Inflammatory macrophage treated with lipopolysaccharide for 1 hour (primary cell): ENCODE measurements around the gene XXYLT1.
A peak's percentile ranks its signal among the peaks of the same experiment; 100 is the strongest.
"Not testable (repeated sequence)": the region's sequence is repeated elsewhere in the genome, so short reads cannot be mapped to it uniquely, and the experiment has no call there.

Source experiments
- DNase-seq, 2 donors: peaks; one replicate each; pipeline ENCODE4 v3.0.0-alpha.2; 2020 to 2022

Gene XXYLT1

GRCh38 chr3:195224156-195224979, 46.6 kb downstream of the XXYLT1 start:
- no peak for DNase-seq

- no peak for DNase-seq
Measured at GRCh38 chr3:195221876-195222617, 48.9 kb downstream of the XXYLT1 start.

GRCh38 chr3:195221015-195221853, 49.7 kb downstream of the XXYLT1 start:
- peak; percentile 41 to 43 for DNase-seq

- no peak for DNase-seq
Measured at GRCh38 chr3:195219351-195220230, 51.4 kb downstream of the XXYLT1 start.

- not testable (repeated sequence) for DNase-seq
Measured at GRCh38 chr3:195218331-195218730, 52.6 kb downstream of the XXYLT1 start.

GRCh38 chr3:195215576-195215975, 55.4 kb downstream of the XXYLT1 start:
- DNase-seq = not testable (repeated sequence)

- no peak for DNase-seq
Measured at GRCh38 chr3:195214381-195214780, 56.6 kb downstream of the XXYLT1 start.

DNA sequence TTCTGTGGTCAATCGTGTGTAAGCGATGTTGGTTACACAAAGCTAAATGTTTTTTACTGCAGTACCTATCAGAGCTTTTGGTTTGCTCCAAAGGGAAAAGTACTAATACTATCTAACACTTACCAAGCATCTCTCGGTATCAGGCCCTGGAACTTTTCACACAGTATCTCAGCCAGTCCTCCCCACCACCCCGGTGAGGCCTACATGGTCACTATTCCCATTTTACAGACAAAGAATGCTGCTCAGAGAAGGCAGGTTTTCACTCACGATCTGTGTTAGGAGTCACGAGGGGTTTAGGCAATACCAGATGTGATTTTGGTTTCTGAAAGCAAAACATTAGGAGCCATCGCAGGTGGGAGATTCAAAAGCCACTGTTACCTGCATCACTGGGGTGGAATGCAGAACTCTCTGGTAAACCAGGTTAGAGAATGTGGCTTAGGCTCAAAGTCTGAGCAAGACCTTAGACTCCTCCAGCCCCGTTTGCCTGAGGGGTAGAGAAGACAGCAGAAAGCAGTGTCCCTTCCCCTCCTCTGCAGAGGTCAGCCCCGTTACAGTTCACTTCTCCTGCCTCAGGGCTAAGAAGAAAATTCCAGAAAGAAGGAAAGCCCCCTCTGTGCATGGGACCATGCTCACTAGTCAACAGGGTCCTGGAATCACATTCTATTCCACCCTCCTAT, 57.2 kb downstream of the XXYLT1 start:
- DNase-seq = no peak

GRCh38 chr3:195212749-195213375, 58.1 kb downstream of the XXYLT1 start:
- no peak for DNase-seq

DNA sequence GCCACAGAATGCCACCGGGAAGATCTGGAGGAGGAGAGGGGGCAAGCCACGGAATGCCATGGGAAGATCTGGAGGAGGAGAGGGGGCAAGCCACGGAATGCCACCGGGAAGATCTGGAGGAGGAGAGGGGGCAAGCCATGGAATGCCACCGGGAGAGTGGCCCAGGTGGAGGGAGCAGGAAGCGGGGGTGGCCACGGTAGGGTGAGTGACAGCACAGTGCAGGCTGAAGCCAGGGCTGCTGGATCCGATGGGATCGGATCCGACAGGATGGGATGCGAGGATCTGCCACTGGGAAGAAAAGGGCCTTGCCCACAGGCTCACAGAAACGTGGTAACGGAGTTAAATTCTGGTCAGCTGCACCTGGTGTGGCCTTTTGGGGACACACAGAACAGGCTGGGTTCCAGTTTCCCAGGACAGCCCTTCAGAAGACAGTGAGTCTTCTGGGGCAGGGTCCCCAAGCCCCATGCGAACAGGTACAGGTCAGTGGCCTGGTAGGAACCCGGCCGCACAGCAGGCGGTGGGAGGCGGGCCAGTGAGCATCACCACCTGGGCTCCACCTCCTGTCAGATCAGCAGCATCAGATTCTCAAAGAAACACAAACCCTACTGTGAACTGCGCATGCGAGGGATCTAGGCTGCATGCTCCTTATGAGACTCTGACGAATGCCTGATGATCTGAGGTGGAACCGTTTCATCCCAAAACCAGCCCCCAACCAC, 58.8 kb downstream of the XXYLT1 start:
- DNase-seq = no peak

GRCh38 chr3:195210266-195210973, 60.5 kb downstream of the XXYLT1 start:
- DNase-seq = no peak

DNA sequence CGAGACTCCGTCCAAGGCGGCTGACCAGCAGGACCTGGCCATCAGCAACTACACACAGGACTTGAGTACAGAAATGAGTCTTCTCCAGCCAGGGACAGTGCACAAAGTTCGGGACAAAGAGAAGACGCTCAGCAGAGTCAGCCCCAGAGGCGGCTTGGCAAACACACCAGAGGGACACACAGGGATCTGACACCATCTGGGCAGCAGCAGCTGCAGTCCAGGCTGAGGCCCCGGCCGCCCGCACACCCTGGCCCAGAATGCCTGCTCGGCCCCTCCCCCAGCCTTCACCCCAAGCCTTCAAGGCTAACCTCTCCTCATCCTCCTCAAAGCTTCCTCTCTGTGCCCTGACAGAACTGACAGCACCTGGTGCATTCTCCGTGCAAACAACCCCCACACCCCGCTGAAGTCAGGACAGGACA, 61.1 kb downstream of the XXYLT1 start:
- no peak for DNase-seq

- DNase-seq = no peak
Measured at GRCh38 chr3:195209083-195209846, 61.7 kb downstream of the XXYLT1 start.

DNA sequence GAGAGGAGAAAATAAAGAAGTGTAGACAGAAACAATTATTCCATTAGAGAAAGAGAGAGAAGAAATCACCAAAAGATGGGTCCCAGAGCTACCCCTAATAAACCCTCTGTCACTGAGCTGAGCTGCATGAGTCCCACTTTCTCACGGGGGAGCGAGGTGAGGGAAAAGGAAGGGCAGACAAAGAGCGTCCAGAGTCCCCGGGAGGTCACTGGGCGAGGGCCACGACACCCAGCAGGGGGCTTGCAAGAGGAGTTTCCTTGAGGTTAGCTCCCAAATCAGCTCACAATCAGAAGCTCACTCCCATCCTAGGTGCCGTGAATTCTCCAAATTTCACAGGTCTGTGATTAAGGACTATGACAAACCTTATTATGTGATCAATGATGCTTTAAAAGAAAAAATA, 62.3 kb downstream of the XXYLT1 start:
- no peak for DNase-seq

- no peak for DNase-seq
Measured at GRCh38 chr3:195208183-195208582, 62.8 kb downstream of the XXYLT1 start.

DNA sequence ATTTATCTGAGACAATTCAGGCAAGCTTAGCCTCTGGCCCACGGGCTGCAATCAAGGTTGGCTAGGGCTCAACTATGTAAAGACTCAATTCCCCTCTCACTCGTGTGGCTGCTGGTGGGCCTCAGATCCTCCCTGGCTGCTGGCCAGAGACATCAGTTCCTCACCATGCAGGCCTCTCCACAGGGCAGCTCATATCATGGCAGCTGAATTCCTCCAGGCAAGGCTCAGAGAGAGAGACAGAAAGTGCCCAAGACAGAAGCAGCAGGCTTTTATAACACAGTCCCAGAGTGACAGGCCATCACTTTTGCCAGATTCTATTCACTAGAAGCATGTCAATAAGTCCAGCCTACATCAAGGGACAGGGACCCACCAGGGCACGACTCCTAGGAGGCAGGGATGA, 63.2 kb downstream of the XXYLT1 start:
- no peak for DNase-seq

DNA sequence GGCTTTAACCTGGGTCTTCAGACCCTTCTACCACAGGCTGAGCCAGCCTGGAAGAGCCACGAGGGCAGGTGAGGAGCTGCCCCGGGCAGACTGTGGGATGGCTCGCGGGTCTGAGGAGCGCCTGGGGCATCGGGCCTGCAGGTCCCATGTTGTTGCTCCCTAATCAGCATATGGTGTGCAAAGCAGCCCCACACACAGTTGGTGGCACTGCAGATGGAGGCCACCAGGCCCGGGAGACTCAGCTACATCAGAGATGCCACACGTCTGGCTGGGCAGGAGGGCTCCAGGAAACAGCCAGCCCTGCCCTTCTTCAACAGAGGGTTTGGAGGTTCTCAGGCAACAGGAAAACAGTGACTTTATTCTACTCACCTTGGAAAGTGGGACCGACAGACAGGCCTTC, 63.9 kb downstream of the XXYLT1 start:
- DNase-seq = no peak

- DNase-seq = no peak
Measured at GRCh38 chr3:195204360-195205163, 66.4 kb downstream of the XXYLT1 start.
